Transverse colon (tissue), 4 donors: Measurements from ENCODE around the gene UBE2M.

Source experiments
- EP300 ChIP-seq: sonication (generic); formaldehyde crosslinking; IDR thresholded peaks from one replicate; pipeline ENCODE4 v1.6.1; 2017; ENCODE audit warnings: antibody characterized with exemption, low read depth
- POLR2A ChIP-seq: fragments of 450-650 bp; IDR thresholded peaks from one replicate; pipeline ENCODE4 v1.6.1; 2016; ENCODE audit warnings: antibody characterized with exemption, mild to moderate bottlenecking, moderate library complexity
- POLR2AphosphoS5 ChIP-seq, 3 donors: sonication (generic); formaldehyde crosslinking; IDR thresholded peaks; one replicate each; pipeline ENCODE4 v1.6.1; 2016; ENCODE audit warnings: antibody characterized with exemption in 3 of 3
- TF ChIP-seq, protein P1 (sequence below), 5 experiments: fragments of 200-600 bp in 3 of 5; fragments of 450-650 bp in 2 of 5; sonication (generic) in 3 of 5; IDR thresholded peaks; 1 replicate in 2 of 5; 2 replicates in 3 of 5; pipeline ENCODE4 v1.5.1; 2016 to 2017; ENCODE audit warnings: antibody characterized with exemption in 5 of 5, inconsistent platforms in 3 of 5, mild to moderate bottlenecking in 2 of 5, moderate library complexity in 1 of 5

DNA sequence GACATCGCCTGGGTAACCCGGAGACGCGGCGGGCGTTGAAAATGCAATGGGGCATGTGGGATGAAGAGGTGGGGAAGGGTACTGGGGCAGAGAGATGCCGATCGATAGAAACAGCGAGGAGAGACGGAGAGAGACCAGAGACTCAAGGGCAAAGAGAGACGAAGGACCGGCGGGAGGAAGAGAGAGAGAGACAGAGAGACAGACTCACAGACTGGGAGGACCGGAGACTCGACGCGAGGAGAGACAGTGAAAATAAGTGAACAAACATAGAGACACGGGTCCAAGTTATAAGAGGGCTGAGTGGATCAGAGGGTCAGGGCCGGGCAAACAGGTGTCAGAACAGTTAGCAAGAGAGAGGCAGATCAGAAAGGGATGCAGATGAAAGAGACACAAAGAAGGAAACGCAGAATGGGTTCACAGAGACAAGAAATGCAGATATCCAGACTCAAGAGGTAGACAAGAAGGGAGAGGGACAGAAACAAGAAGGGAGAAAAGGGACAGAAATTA, 15.3 kb upstream of the UBE2M start:
- TF ChIP-seq, protein P1, sequence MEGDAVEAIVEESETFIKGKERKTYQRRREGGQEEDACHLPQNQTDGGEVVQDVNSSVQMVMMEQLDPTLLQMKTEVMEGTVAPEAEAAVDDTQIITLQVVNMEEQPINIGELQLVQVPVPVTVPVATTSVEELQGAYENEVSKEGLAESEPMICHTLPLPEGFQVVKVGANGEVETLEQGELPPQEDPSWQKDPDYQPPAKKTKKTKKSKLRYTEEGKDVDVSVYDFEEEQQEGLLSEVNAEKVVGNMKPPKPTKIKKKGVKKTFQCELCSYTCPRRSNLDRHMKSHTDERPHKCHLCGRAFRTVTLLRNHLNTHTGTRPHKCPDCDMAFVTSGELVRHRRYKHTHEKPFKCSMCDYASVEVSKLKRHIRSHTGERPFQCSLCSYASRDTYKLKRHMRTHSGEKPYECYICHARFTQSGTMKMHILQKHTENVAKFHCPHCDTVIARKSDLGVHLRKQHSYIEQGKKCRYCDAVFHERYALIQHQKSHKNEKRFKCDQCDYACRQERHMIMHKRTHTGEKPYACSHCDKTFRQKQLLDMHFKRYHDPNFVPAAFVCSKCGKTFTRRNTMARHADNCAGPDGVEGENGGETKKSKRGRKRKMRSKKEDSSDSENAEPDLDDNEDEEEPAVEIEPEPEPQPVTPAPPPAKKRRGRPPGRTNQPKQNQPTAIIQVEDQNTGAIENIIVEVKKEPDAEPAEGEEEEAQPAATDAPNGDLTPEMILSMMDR (IDR thresholded peaks at IDR 0.05), result no peak
- no peak for TF ChIP-seq POLR2A
- no peak for TF ChIP-seq POLR2AphosphoS5 (IDR thresholded peaks at IDR 0.05)
- TF ChIP-seq EP300, result no peak
